Measurements from ENCODE around the gene PDCD2L.
"Not testable (repeated sequence)": the region's sequence is repeated elsewhere in the genome, so short reads cannot be mapped to it uniquely, and the experiment has no call there.

PDCD2L gene

GRCh38 chr19:34375598-34375997 lies 28.6 kb upstream of the PDCD2L start:
- no peak for DNase-seq

- no peak for DNase-seq
Measured at GRCh38 chr19:34380639-34381241, 23.5 kb upstream of the PDCD2L start.

GRCh38 chr19:34381399-34382251 lies 22.6 kb upstream of the PDCD2L start:
- DNase-seq: no peak

GRCh38 chr19:34382471-34382870 lies 21.7 kb upstream of the PDCD2L start:
- DNase-seq: no peak

GRCh38 chr19:34383599-34383998 lies 20.6 kb upstream of the PDCD2L start:
- DNase-seq: no peak

- DNase-seq: no peak
Measured at GRCh38 chr19:34386645-34387445, 17.4 kb upstream of the PDCD2L start.

- no peak for DNase-seq
Measured at GRCh38 chr19:34387446-34387810, 16.8 kb upstream of the PDCD2L start.

- not testable (repeated sequence) for DNase-seq
Measured at GRCh38 chr19:34388745-34389144, 15.5 kb upstream of the PDCD2L start.

- no peak for DNase-seq
Measured at GRCh38 chr19:34391813-34392212, 12.4 kb upstream of the PDCD2L start.

- no peak for DNase-seq
Measured at GRCh38 chr19:34393031-34393430, 11.2 kb upstream of the PDCD2L start.

- no peak for DNase-seq
Measured at GRCh38 chr19:34393629-34394028, 10.6 kb upstream of the PDCD2L start.

- DNase-seq: no peak
Measured at GRCh38 chr19:34397853-34398252, 6.3 kb upstream of the PDCD2L start.

- no peak for DNase-seq
Measured at GRCh38 chr19:34399886-34400285, 4.3 kb upstream of the PDCD2L start.

GRCh38 chr19:34400844-34401243 lies 3.4 kb upstream of the PDCD2L start:
- not testable (repeated sequence) for DNase-seq

- no peak for DNase-seq
Measured at GRCh38 chr19:34402074-34402600, 2.1 kb upstream of the PDCD2L start.

- DNase-seq: no peak
Measured at GRCh38 chr19:34403784-34404108, 453 bp upstream of the PDCD2L start.

GRCh38 chr19:34405892-34406660 lies 1.9 kb downstream of the PDCD2L start:
- DNase-seq: no peak

- DNase-seq: no peak
Measured at GRCh38 chr19:34408411-34408810, 4.2 kb downstream of the PDCD2L start.

- no peak for DNase-seq
Measured at GRCh38 chr19:34409189-34410164, 5.3 kb downstream of the PDCD2L start.

GRCh38 chr19:34411216-34411615 lies 7.0 kb downstream of the PDCD2L start:
- DNase-seq: no peak

GRCh38 chr19:34416021-34416545 lies 11.9 kb downstream of the PDCD2L start:
- DNase-seq: no peak

Measured in NCI-H446 (cell line).